Memory B cell (primary cell): ENCODE measurements around the gene CELF4.

Source experiments
- ATAC-seq: fragments of 150-1000 bp; cut with Tn5 transposase; 2 replicates; pipeline ENCODE4 v1.10.0; 2021; ENCODE audit warnings: low read depth, mild to moderate bottlenecking, moderate library complexity
- DNase-seq, 2 donors: peaks; one replicate each; pipeline ENCODE4 v3.0.0; 2022; ENCODE audit warnings: low spot score in 2 of 2
- H3K27ac Mint-ChIP-seq: one replicate; pipeline ENCODE4 v1.8.0; 2022; ENCODE audit warnings: mild to moderate bottlenecking, moderate library complexity, mixed read lengths
- H3K27me3 Mint-ChIP-seq: one replicate; pipeline ENCODE4 v1.8.0; 2022; ENCODE audit warnings: mixed read lengths
- H3K36me3 Mint-ChIP-seq: one replicate; pipeline ENCODE4 v1.8.0; 2022; ENCODE audit warnings: mild to moderate bottlenecking, mixed read lengths
- H3K4me1 Mint-ChIP-seq: one replicate; pipeline ENCODE4 v1.8.0; 2022; ENCODE audit warnings: mixed read lengths
- H3K4me3 Mint-ChIP-seq: one replicate; pipeline ENCODE4 v1.8.0; 2022; ENCODE audit warnings: mild to moderate bottlenecking, moderate library complexity, mixed read lengths
- H3K9me3 Mint-ChIP-seq: one replicate; pipeline ENCODE4 v1.8.0; 2022; ENCODE audit warnings: mixed read lengths

Gene CELF4

GRCh38 chr18:37218022-37218590 is 347.5 kb downstream of the CELF4 start:
- Mint-ChIP-seq H3K4me1 (peaks cover 7% of the 10 kb centered on the region), H3K27ac (no peak overlapping the region), H3K9me3 (peaks cover 3% of the 10 kb centered on the region), H3K27me3 (no peaks in the 10 kb centered on the region), H3K4me3 (no peak overlapping the region), H3K36me3 (peaks cover 23% of the 10 kb centered on the region)
- ATAC-seq (no peak), DNase-seq (no peak)

- DNase-seq (no peak), ATAC-seq (no peak)
- Mint-ChIP-seq H3K27ac (no peak overlapping the region), H3K36me3 (peaks cover 16% of the 10 kb centered on the region), H3K4me3 (no peak overlapping the region), H3K9me3 (no peaks in the 10 kb centered on the region), H3K4me1 (no peaks in the 10 kb centered on the region), H3K27me3 (no peaks in the 10 kb centered on the region)
Observed at GRCh38 chr18:37210781-37211180, 354.8 kb downstream of the CELF4 start.

GRCh38 chr18:37207343-37207742 is 358.3 kb downstream of the CELF4 start:
- Mint-ChIP-seq H3K27ac (no peak overlapping the region), H3K27me3 (no peaks in the 10 kb centered on the region), H3K36me3 (peaks cover 16% of the 10 kb centered on the region), H3K4me1 (no peaks in the 10 kb centered on the region), H3K4me3 (no peak overlapping the region), H3K9me3 (peaks cover 2% of the 10 kb centered on the region)
- no peak for ATAC-seq
- no peak for DNase-seq

GRCh38 chr18:37199741-37200140 is 365.9 kb downstream of the CELF4 start:
- H3K36me3 Mint-ChIP-seq, result peaks cover 29% of the 10 kb centered on the region
- no peak overlapping the region for H3K27ac Mint-ChIP-seq
- DNase-seq (no peak), ATAC-seq (no peak)
- H3K27me3 Mint-ChIP-seq, result no peaks in the 10 kb centered on the region
- H3K4me1 Mint-ChIP-seq, result no peaks in the 10 kb centered on the region
- H3K4me3 Mint-ChIP-seq, result no peak overlapping the region
- peaks cover 16% of the 10 kb centered on the region for H3K9me3 Mint-ChIP-seq
